Kidney (tissue), 22 donors: ENCODE results near the gene AP4S1. TPM values are rescaled to one million over a fixed set of nuclear protein-coding genes. Genes with fewer than 3 reads are reported as not detected.
"Not testable (repeated sequence)": the region's sequence is repeated elsewhere in the genome, so short reads cannot be mapped to it uniquely, and the experiment has no call there.

Source experiments
- DNase-seq, 5 donors: peaks; one replicate each; pipeline ENCODE4 v3.0.0-alpha.2; 2013 to 2020
- FAIRE-seq: peaks from 2 replicates; lab custom pipeline; 2012; peaks lifted over from hg19 to GRCh38; lab: Jason Lieb, UNC
- H3K27ac ChIP-seq, 2 donors: one replicate each; pipeline ENCODE4 v1.7.0; 2013; ENCODE audit warnings: low read depth in 2 of 2, low read length in 2 of 2, inconsistent platforms in 1 of 2
- H3K27me3 ChIP-seq: one replicate; pipeline ENCODE4 v1.7.1; 2013; ENCODE audit warnings: low read length, inconsistent platforms; ENCODE audit not compliant: control insufficient read depth, insufficient read depth
- H3K36me3 ChIP-seq, 3 donors: one replicate each; pipeline versions ENCODE4 v1.7.0 to v1.7.1; 2013; ENCODE audit warnings: low read length in 3 of 3, control low read depth in 1 of 3, inconsistent platforms in 1 of 3; ENCODE audit not compliant: insufficient read depth in 3 of 3, control insufficient read depth in 2 of 3
- H3K4me1 ChIP-seq, 3 donors: one replicate each; pipeline versions ENCODE4 v1.7.0 to v1.7.1; 2013; ENCODE audit warnings: low read length in 3 of 3, inconsistent platforms in 1 of 3, low read depth in 1 of 3; ENCODE audit not compliant: control insufficient read depth in 2 of 3, insufficient read depth in 2 of 3
- H3K4me3 ChIP-seq, 3 donors: one replicate each; pipeline versions ENCODE4 v1.7.0 to v1.8.1; 2013; ENCODE audit warnings: low read length in 3 of 3, control low read depth in 1 of 3, inconsistent platforms in 1 of 3
- H3K9ac ChIP-seq, 3 donors: one replicate each; pipeline versions ENCODE4 v1.7.0 to v1.7.1; 2013; ENCODE audit warnings: low read length in 3 of 3, control low read depth in 1 of 3, inconsistent platforms in 1 of 3
- H3K9me3 ChIP-seq, 3 donors: one replicate each; pipeline versions ENCODE4 v1.7.0 to v1.7.1; 2013; ENCODE audit warnings: low read length in 3 of 3, control low read depth in 1 of 3, inconsistent platforms in 1 of 3; ENCODE audit not compliant: control insufficient read depth in 2 of 3, insufficient read depth in 1 of 3
- CTCF ChIP-seq: IDR thresholded peaks from 3 replicates; pipeline ENCODE4 v1.5.1; 2012; ENCODE audit warnings: mild to moderate bottlenecking, moderate library complexity, borderline replicate concordance; ENCODE audit not compliant: insufficient read depth; ENCODE audit errors: extremely low read depth
- intact Hi-C: fragments of 100-400 bp; cut with DNase I; formaldehyde crosslinking; loops from one replicate; pipeline ENCODE4 v1.11.1; 2022
- long read RNA-seq, 10 donors: library from polyadenylated mRNA in 1 of 10; unstranded in 1 of 10; transcript quantifications; one replicate each; pipeline ENCODE4 v2.0.0 and lab custom pipeline, GENCODE V29; 2021 to 2026
- polyA plus RNA-seq: library from polyadenylated mRNA; stranded (reverse); fragments of 350-450 nt; fragmentation: Illumina TruSeq; extraction: RNeasy Lipid Tissue Mini Kit (QIAGEN cat#74804); gene quantifications from one replicate; pipeline ENCODE4 v1.2.3, GENCODE V29; 2014; ENCODE audit warnings: low read depth, low replicate concordance; ENCODE audit not compliant: insufficient read depth
- total RNA-seq: library from RNA; stranded (reverse); fragmentation: NEBNext Ultra II Directional; extraction: Animal tissue kit (Norgen Biotek cat#: 25700); gene quantifications from one replicate; pipeline ENCODE4 v1.2.1, GENCODE V29; 2021
- donor health status: control.
- donor health status: control.
- donor health status: control.
- donor health status: control.
- donor health status: control.
- donor health status: DM: yes; HTN: yes; CAD: no.
- donor health status: Normal renal cell carcinoma (clear cell type).

The AP4S1 gene
- total RNA-seq (12.0 TPM), polyA plus RNA-seq (9.0 TPM)
- long read RNA-seq, donor 1 = 0 reads
- long read RNA-seq, donor 2, partial matches to known transcripts = 0 of 3 reads
- long read RNA-seq, donor 2, other reads (novel, unspliced or antisense) = 0 of 3 reads
- long read RNA-seq, donor 3, partial matches to known transcripts = 0 of 4 reads
- long read RNA-seq, donor 3, other reads (novel, unspliced or antisense) = 0 of 4 reads
- long read RNA-seq, donor 4 = 0 reads
- long read RNA-seq, donor 5 = 0 reads
- long read RNA-seq, donor 6, partial matches to known transcripts = 0 of 5 reads
- long read RNA-seq, donor 6, other reads (novel, unspliced or antisense) = 0 of 5 reads
- long read RNA-seq, donor 7 = 0 reads
- long read RNA-seq, donor 8 = 0 reads
- long read RNA-seq, donor 9 = 0 reads
- long read RNA-seq, donor 10, partial matches to known transcripts = 0 of 1 reads
- long read RNA-seq, donor 10, other reads (novel, unspliced or antisense) = 0 of 1 reads

DNA sequence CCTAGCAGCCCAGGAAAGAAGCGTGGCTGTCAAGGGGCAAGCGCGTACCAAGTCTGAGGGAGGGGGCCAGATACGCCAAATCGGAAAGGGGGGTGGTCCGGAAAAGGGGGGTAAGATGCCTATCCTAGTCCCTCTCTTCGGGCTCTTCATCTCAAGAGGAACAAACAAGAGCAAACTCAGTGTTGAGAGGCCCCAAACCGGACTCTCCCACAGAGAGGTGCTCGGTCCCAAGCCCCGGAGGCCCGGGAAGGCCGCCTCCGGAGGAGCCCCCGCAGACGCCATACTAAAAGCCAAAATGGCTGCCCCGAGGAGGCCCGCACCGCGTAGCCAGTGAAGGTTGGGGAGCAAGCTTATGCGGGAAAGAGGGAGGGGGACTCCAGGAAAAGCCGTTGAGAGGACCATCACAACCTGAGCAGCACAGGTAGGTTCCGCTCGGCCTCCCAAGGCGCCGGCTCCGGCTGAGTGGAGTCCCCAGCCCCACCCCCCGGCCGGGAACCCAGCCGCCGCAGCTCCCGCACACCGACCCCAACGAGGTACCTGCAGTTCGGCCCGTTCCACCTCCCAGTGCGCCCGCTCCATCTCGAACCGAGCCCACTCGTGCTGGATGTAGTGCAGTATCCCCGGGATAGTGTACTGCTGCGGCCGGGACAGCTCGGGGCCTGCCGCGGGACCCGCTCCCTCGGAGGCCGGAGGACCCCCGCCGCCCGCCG, at the start of gene AP4S1:
TSS of gene AP4S1 (plus strand) at position 283 of the 710 bp plus-strand sequence. CDS start 40,548 bp downstream, outside the sequence.
- no peaks in the 10 kb centered on the region for H3K9me3 ChIP-seq
- DNase-seq = peak; percentile 67 to 89 (median 72)
- H3K4me3 ChIP-seq = peak within 1 kb of the TSS; percentile 80 to 97 (median 94)
- peaks cover 0 to 6% (median 3%) of the 10 kb centered on the region in 3 donors for H3K4me1 ChIP-seq
- H3K27me3 ChIP-seq = no peaks in the 10 kb centered on the region
- no peaks in the 10 kb centered on the region for H3K36me3 ChIP-seq
- no peak for FAIRE-seq
- no peak for TF ChIP-seq CTCF
- intact Hi-C loops = no loop called here
- peak within 1 kb of the TSS; percentile 88 to 95 (median 91) for H3K9ac ChIP-seq
- peak within 1 kb of the TSS; percentile 96 to 98 for H3K27ac ChIP-seq

DNA sequence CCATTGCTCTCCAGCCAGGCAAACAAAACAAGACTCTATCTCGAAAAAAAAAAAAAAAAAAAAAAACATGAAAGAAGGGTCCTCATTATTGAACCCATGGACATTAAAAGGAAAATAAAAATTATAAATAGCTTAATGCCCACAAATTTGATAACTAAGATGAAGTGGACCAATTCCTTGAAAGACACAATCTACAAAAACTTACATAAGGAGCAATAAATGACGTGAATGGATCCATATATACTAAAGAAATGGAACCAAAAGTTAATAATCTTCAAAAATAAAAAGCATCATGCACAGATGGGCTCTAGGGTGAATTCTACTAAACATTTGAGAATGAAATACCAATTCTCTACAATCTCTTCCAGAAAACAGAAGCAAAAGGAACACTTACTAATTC, 47.7 kb upstream of the AP4S1 start:
- no peak overlapping the region for H3K27ac ChIP-seq
- peaks cover 0 to 13% (median 2%) of the 10 kb centered on the region in 3 donors for H3K4me1 ChIP-seq
- no peak overlapping the region for H3K4me3 ChIP-seq
- DNase-seq (no peak), FAIRE-seq (no peak)
- H3K9me3 ChIP-seq = no peaks in the 10 kb centered on the region
- no peaks in the 10 kb centered on the region for H3K27me3 ChIP-seq
- no peaks in the 10 kb centered on the region for H3K36me3 ChIP-seq
- intact Hi-C loops = loop anchor here (5.0 kb wide), 1 partner anchor 105 kb away; no protein-coding TSS in a partner anchor
- H3K9ac ChIP-seq = no peak overlapping the region
- TF ChIP-seq CTCF = no peak

- H3K27ac ChIP-seq, H3K9me3 ChIP-seq, H3K4me3 ChIP-seq, intact Hi-C loops, H3K36me3 ChIP-seq, H3K9ac ChIP-seq, H3K27me3 ChIP-seq: not testable (repeated sequence)
- peaks cover 0 to 13% (median 2%) of the 10 kb centered on the region in 3 donors for H3K4me1 ChIP-seq
- peak in 3 of 5 donors; percentile 23 to 74 (median 58) for DNase-seq
- TF ChIP-seq CTCF = peak; percentile 62
- peak; percentile 47 for FAIRE-seq
Observed at GRCh38 chr14:30980106-30980704, 45.2 kb upstream of the AP4S1 start.
